Fibroblast of villous mesenchyme (primary cell): ENCODE measurements around the gene SIGLEC7. TPM values are rescaled to one million over a fixed set of nuclear protein-coding genes. Genes with fewer than 3 reads are reported as not detected.

Experiments used
- DNase-seq: peaks from one replicate; pipeline ENCODE4 v3.0.0-alpha.2; 2010; ENCODE audit warnings: low read depth
- H3K4me3 ChIP-seq: 2 replicates; pipeline ENCODE4 v1.5.1; 2011; ENCODE audit warnings: low read depth, mild to moderate bottlenecking, low read length
- total RNA-seq: library from RNA; depleted of rRNA; stranded (reverse); fragments of >200 nt; gene quantifications from 2 replicates; pipeline ENCODE4 v1.2.3, GENCODE V29; 2012
- TF ChIP-seq, protein P1 (sequence below): IDR thresholded peaks from 2 replicates; pipeline ENCODE4 v1.5.1; 2012; ENCODE audit warnings: low read depth, mild to moderate bottlenecking, low read length; ENCODE audit not compliant: insufficient read depth

The SIGLEC7 gene
- total RNA-seq, 1 donor, result not detected

DNA sequence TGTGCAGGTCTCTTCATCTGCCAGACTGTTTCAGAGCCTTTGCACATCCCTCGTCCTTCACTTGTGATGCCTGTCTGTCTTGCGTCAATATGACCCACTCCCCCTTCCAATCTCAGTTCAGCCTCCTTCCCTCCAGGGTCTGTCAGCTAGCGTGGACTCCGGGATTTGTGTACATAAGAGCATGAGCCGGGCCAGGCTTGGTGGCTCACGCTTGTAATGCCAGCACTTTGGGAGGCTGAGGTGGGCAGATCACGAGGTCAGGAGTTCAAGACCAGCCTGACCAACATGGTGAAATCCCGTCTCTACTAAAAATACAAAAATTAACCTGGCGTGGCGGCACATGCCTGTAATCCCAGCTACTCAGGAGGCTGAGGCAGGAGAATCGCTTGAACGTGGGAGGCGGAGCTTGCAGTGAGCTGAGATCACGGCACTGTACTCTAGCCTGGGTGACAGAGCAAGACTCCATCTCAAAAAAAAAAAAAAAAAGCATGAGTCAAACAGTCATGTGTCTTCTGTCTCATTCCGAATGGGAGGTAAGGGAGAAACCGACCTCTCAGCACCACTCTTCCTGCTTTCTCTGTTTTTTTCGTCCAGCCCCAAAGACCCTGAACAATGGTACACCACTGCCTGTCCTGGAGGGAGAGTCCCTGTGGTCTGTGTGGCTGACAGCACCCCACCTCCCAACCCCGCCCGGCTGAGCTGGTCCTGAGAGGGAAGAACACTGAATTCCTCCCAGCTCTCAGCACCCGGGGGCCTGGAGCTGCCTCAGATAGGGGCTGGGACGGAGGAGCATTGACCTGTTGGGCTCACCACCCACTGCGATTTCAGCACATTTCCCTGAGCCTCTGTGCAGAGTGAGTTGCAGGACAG is 19.8 kb upstream of the SIGLEC7 start:
- TF ChIP-seq, protein P1, sequence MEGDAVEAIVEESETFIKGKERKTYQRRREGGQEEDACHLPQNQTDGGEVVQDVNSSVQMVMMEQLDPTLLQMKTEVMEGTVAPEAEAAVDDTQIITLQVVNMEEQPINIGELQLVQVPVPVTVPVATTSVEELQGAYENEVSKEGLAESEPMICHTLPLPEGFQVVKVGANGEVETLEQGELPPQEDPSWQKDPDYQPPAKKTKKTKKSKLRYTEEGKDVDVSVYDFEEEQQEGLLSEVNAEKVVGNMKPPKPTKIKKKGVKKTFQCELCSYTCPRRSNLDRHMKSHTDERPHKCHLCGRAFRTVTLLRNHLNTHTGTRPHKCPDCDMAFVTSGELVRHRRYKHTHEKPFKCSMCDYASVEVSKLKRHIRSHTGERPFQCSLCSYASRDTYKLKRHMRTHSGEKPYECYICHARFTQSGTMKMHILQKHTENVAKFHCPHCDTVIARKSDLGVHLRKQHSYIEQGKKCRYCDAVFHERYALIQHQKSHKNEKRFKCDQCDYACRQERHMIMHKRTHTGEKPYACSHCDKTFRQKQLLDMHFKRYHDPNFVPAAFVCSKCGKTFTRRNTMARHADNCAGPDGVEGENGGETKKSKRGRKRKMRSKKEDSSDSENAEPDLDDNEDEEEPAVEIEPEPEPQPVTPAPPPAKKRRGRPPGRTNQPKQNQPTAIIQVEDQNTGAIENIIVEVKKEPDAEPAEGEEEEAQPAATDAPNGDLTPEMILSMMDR, result no peak
- H3K4me3 ChIP-seq, result no peak overlapping the region
- no peak for DNase-seq

DNA sequence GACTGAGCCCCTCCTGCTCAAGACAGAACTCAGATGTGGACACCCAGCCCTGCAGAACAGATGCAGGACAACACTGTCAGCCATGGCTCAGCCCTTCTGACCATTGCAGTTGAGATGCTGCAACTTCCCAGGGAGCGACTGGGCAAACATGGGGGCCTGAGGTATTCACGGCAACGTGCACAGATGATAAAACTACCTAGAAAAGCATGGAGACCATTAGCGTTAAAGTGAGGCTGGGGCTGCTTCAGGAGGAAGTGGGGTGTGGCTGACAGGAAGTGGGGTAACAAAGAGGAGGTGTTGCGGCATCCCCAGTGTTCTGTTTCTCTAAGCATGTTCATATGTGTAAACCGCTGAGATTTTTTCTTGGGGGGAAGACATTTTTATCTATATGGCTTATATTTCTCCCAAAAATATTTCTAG is 18.7 kb upstream of the SIGLEC7 start:
- TF ChIP-seq, protein P1, result no peak
- H3K4me3 ChIP-seq, result no peak overlapping the region
- no peak for DNase-seq

DNA sequence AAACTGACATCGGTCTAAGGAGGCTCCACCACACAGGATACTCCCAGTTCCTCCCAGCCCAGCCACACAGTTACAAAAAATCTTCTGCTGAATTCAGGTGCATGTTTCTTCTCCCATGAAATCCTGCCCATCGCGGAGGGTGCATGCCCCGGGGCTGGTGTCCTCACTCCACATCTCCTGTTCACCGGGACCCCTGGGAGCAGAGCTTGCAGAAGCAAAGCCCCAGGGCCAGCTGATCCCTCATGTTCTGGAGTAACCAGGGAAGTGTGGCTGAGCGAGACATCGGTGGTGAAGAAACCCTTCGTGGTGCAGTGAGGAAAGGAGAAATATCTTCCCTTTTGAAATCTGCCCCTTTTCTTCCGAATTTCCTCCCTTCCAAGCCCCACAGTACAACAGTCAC is 18.3 kb upstream of the SIGLEC7 start:
- no peak overlapping the region for H3K4me3 ChIP-seq
- DNase-seq, result no peak
- TF ChIP-seq, protein P1, result no peak

DNA sequence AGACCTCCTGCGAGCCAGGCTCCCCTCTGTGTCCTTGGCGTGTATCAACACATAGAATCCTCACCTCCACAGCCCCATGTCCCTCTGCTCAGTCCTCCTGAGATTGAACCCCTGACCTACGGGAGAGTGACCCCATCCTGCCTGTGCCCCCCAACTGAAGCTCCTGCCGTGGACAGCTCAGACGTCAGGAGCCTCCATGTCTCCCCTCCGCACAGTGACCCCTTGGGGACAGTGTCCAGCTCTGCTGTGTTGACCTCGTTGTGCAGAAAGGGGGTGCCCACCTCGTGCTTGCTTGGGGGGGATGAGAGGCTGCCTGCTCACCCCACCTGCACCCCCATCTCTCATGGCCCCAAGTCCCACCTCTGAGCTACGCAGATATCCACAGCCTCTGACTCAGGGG is 17.9 kb upstream of the SIGLEC7 start:
- H3K4me3 ChIP-seq, result no peak overlapping the region
- TF ChIP-seq, protein P1, result no peak
- DNase-seq, result no peak

DNA sequence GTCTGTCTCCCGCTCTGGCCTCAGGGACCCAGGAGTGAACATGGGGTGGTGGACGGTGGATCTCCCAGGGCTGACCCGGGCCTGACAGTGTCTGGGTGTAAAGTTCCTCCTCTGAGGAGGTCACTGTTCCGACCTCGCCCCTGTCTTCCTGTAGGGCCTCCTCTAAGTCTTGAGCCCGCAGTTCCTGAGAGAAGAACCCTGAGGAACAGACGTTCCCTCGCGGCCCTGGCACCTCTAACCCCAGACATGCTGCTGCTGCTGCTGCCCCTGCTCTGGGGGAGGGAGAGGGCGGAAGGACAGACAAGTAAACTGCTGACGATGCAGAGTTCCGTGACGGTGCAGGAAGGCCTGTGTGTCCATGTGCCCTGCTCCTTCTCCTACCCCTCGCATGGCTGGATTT is 17.4 kb upstream of the SIGLEC7 start, which contains the start of gene SIGLEC9:
Gene SIGLEC9, plus strand, starts transcription at position 178 of the 400 bp plus-strand sequence. Its CDS starts 69 bp downstream, at position 247.
- TF ChIP-seq, protein P1, result no peak
- H3K4me3 ChIP-seq, result no peak within 1 kb of the TSS
- DNase-seq, result no peak

DNA sequence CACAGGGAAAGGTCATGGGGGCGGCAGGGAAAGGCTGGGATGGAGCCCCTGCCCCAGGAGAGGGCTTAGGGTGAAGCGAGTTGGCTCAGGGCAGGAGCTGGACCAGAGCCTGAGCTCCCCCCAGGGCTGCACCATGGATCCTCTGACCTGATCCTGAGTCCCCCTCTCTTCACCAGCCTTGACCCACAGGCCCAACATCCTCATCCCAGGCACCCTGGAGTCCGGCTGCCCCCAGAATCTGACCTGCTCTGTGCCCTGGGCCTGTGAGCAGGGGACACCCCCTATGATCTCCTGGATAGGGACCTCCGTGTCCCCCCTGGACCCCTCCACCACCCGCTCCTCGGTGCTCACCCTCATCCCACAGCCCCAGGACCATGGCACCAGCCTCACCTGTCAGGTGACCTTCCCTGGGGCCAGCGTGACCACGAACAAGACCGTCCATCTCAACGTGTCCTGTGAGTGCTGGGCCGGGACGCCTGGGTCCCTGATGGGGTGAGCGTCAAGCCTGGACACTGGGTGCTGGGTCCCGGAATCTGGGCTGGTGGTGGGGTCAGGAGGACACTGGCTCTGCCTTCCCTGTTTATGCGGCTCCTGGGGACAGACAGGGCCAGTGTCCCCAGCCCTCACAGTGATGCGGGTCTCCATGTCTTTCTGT is 16.6 kb upstream of the SIGLEC7 start:
- DNase-seq, result no peak
- TF ChIP-seq, protein P1, result no peak
- no peak overlapping the region for H3K4me3 ChIP-seq
